GM12878 (cell line): ENCODE results near the gene TCP11.

Experiments
- BACH1 ChIP-seq: fragments of 450-650 bp; IDR thresholded peaks from 2 replicates; pipeline ENCODE4 v1.6.1; 2017; ENCODE audit warnings: mild to moderate bottlenecking, borderline replicate concordance
- CHD2 ChIP-seq: IDR thresholded peaks from 2 replicates; pipeline ENCODE4 v1.6.1; 2011; ENCODE audit warnings: low read depth, low read length, improper control_type of control experiment, borderline replicate concordance
- CTCF ChIP-seq, 3 experiments: IDR thresholded peaks in 2 of 3; conservative IDR thresholded peaks in 1 of 3; 2 replicates each; pipeline ENCODE4 v1.5.1; 2011; ENCODE audit warnings: low read depth in 3 of 3, low read length in 3 of 3, mild to moderate bottlenecking in 3 of 3, control low read depth in 2 of 3, moderate library complexity in 2 of 3, inconsistent platforms in 1 of 3, mixed read lengths in 1 of 3; ENCODE audit not compliant: control insufficient read depth in 2 of 3, insufficient read depth in 1 of 3; ENCODE audit errors: extremely low read depth in 1 of 3
- GABPA ChIP-seq: IDR thresholded peaks from 2 replicates; pipeline ENCODE4 v1.6.1; 2014; ENCODE audit warnings: antibody characterized with exemption, low read depth, mild to moderate bottlenecking, inconsistent platforms
- NFIC ChIP-seq: IDR thresholded peaks from 2 replicates; pipeline ENCODE4 v1.6.1; 2012; ENCODE audit warnings: low read depth, mild to moderate bottlenecking, inconsistent platforms, low read length, moderate library complexity
- POLR2A ChIP-seq: IDR thresholded peaks from 2 replicates; pipeline ENCODE4 v1.6.1; 2011; ENCODE audit warnings: low read depth, mild to moderate bottlenecking, low read length

DNA sequence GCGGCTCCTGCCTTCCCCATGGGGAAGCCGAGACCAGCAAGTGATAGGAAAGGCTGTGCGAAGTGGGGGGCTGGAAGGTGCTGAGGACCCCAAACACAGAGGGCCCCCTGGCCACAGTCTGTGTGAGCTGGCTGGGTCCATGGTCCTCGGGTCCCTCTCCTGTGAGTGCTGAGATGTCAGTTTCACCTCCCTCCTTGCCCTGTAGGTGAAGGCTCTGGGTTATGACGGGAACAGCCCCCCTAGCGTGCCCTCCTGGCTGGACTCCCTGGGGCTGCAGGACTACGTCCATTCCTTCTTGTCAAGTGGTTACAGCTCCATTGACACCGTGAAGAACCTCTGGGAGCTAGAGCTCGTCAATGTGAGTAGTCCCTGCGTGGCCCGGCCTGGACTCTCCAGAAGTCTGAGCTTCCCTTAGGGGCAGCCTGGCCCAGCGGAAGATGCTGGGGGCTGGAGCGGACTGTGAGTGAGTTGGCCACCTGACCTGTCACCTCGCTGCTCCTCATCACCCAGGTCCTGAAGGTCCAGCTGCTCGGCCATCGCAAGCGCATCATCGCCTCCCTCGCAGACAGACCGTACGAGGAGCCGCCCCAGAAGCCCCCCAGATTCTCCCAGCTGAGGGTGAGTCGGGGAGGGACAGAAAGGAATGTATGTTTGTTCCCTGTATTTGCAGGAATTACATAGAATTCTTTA, 61.7 kb downstream of the TCP11 start:
- TF ChIP-seq POLR2A (no peak), BACH1 (no peak), NFIC (no peak), CHD2 (no peak), CTCF (IDR thresholded peaks at IDR 0.05 in 2 of 3, conservative IDR thresholded peaks at IDR 0.05 in 1 of 3; ENCODE audit: control insufficient read depth in 2 of 3, extremely low read depth in 1 of 3, insufficient read depth in 1 of 3, low read depth in 3 of 3, low read length in 3 of 3) (no peak), GABPA (no peak)
